Activated T-cell treated with anti-CD3 and anti-CD28 coated beads for 1 hour (primary cell): ENCODE measurements around the gene TBL2.
A peak's percentile ranks its signal among the peaks of the same experiment; 100 is the strongest.
"Not testable (repeated sequence)": the region's sequence is repeated elsewhere in the genome, so short reads cannot be mapped to it uniquely, and the experiment has no call there.

Experiments used
- DNase-seq: peaks from one replicate; pipeline ENCODE4 v3.0.0-alpha.2; 2020; ENCODE audit warnings: low read depth

The TBL2 gene

GRCh38 chr7:73535918-73536317 is 42.5 kb downstream of the TBL2 start:
- DNase-seq, result not testable (repeated sequence)

GRCh38 chr7:73533742-73534141 is 44.6 kb downstream of the TBL2 start:
- no peak for DNase-seq

GRCh38 chr7:73532224-73532623 is 46.2 kb downstream of the TBL2 start:
- DNase-seq, result no peak

GRCh38 chr7:73530800-73531199 is 47.6 kb downstream of the TBL2 start:
- DNase-seq, result no peak

GRCh38 chr7:73526896-73527821 is 51.2 kb downstream of the TBL2 start:
- no peak for DNase-seq

- not testable (repeated sequence) for DNase-seq
Observed at GRCh38 chr7:73526158-73526494, 52.3 kb downstream of the TBL2 start.

- DNase-seq, result peak; percentile 92
Observed at GRCh38 chr7:73522105-73522872, 56.1 kb downstream of the TBL2 start, which contains the start of gene BAZ1B. Gene BAZ1B, minus strand, starts transcription at chr7:73522293. Its CDS starts 360 bp downstream, at chr7:73521933.

- DNase-seq, result no peak
Observed at GRCh38 chr7:73521636-73522104, 56.7 kb downstream of the TBL2 start.

GRCh38 chr7:73520673-73521635 is 57.4 kb downstream of the TBL2 start:
- DNase-seq, result no peak

GRCh38 chr7:73519867-73520672 is 58.3 kb downstream of the TBL2 start:
- DNase-seq, result no peak

- no peak for DNase-seq
Observed at GRCh38 chr7:73518470-73518869, 59.9 kb downstream of the TBL2 start.
